Stimulated activated CD4-positive, alpha-beta T cell treated with anti-CD3 and anti-CD28 coated beads, Interleukin-4, amount 100 ng/mL, for 48 hours (primary cell): ENCODE measurements around the gene TUBAL3.
A peak's percentile ranks its signal among the peaks of the same experiment; 100 is the strongest.

Experiments used
- DNase-seq, 2 donors: peaks; one replicate each; pipeline ENCODE4 v3.0.0-alpha.2; 2020; ENCODE audit warnings: low read depth in 2 of 2

TUBAL3 gene

GRCh38 chr10:5404208-5405041, at the start of gene TUBAL3:
Gene TUBAL3 (minus strand): TSS chr10:5404828. CDS start chr10:5404792, 36 bp downstream.
- no peak for DNase-seq

GRCh38 chr10:5453749-5454489, 49.3 kb upstream of the TUBAL3 start:
- DNase-seq = no peak

GRCh38 chr10:5450605-5451384, 46.2 kb upstream of the TUBAL3 start:
- DNase-seq = no peak

DNA sequence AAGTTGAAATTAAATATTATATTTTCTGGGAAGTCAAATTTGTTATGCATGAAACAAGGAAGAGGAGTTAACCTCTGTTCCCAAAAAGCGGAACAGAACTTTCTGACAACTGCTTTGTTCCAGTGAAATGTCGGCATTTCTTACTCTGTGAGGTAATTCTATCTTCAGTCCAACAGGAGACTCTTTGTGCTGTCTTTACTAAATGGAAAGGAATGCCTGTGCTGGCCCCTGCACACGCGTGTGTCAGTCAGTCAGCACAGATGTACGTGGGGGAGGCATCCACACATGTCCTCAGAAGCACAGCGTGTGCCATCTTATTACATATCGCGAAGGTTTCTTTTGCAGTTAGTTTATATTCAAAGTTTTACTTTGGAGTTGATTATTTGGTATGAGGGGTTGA, 45.2 kb upstream of the TUBAL3 start:
- DNase-seq = no peak

GRCh38 chr10:5449227-5449626, 44.6 kb upstream of the TUBAL3 start:
- no peak for DNase-seq

DNA sequence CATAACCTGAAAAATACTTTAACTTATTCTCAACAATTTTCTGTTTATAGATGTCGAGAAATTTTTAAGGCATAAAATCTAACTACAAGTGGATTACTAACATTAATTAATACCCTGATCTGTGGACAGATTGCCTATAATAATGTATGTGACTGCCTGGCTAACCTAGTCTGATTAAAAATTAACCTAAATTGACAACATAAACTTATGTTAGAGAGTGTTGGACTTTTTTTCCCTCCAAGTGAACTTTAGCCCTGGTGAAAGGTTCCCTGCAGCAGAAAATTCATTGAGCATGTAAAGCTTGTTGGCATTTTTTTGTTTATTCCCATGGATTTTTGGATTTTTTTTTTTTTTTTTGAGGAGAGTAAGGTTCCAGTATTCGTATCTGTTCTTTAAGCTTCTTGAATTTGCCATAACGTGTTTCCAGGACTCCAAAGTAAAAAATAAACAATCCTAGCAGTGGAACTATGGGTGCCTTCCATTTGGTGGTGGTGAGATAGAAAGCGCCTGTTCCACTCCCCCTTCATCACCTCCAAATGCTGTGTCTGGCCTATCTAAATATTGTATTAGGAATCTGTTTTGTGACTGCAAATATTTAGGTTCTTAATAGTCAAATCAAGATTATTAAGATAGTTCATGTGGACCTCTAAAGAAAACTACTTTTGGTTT, 43.8 kb upstream of the TUBAL3 start:
- no peak for DNase-seq

GRCh38 chr10:5447611-5448071, 43.0 kb upstream of the TUBAL3 start:
- no peak for DNase-seq

- DNase-seq = no peak
These were observed 42.4 kb upstream of the TUBAL3 start for GRCh38 chr10:5447056-5447455.

DNA sequence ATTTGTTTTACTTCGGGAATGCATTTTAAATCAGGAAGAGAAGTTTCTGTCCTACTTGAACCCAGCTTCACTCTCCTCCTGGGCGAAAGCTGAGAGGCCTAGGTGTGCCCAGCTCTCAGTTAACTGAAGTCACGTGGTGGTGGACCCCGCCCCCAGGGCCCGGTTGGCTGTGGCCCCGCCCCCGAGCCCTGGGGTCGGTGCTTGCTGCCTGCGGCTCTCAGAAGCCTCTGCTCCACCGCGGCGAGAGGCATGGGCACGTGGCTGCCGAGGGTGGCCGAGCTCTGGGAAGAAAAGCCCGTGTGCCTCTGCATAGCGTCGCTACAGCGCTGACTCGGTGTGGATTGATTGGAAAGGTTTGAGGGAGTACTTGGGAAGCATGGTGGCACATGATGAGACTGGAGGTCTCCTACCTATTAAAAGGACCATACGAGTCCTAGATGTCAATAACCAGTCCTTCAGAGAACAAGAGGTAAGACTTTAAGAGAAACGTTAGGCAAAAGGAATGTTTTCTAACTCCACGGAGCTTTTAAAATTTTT, 41.8 kb upstream of the TUBAL3 start:
- DNase-seq = peak; percentile 63 to 76

DNA sequence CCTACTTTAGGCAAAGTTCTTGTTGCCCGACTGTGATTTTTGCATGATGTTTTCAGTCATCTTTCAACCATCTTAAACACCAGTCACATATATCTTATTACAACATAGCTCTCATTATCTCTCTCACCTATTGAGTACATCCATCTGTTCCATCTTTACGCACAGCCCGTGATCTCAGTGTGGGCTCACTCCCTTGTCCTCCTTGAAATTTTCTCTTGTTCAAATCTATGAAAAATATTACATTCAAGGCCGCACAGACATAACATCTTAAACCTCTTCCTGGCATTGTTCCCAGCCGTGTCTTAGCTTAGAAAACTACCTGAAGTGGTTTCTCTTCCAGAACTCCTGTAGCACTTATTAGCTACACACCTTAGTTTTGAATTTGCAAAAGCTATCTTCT, 40.4 kb upstream of the TUBAL3 start:
- DNase-seq = no peak

- DNase-seq = no peak
These were observed 38.8 kb upstream of the TUBAL3 start for GRCh38 chr10:5443429-5443828.

- no peak for DNase-seq
These were observed 38.4 kb upstream of the TUBAL3 start for GRCh38 chr10:5442990-5443370.

- DNase-seq = no peak
These were observed 37.7 kb upstream of the TUBAL3 start for GRCh38 chr10:5442065-5442989.

DNA sequence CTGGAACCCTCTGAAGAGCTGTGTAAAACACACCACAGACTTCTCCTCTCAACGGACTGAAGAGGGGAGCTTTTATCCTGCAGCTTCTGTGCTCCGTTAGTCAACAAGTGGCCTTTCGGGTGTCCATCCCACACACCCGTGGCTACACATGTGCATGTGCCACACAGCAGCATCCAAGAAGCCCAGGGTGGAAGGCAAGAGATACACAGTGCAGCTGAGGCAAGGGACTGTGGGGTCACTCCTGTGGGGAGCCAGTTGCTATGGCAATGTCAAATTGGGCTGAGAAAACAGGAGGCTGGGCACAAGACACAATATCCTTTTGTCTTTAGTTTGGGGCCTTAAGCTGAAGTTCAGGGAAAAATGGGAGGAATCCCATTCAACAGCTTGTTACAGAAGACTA, 36.5 kb upstream of the TUBAL3 start:
- DNase-seq = no peak

DNA sequence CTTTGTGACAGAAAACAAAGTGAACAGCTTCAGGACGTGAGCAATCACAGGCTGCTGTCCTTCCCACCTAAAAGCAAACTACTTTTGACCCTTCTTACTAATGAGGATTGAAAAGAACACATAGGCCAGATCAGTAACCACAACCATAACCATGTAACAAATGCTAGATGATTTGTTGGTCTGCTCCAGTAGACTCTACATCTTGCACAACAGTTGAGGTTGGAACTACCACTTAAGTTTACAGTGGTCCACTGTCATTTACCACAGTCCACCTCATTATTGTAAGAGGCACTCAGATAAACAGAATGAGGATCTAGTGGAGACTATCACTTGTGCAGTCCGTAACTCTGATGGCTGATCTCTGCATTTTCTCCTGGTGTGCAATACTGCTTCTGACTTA, 35.6 kb upstream of the TUBAL3 start:
- DNase-seq = no peak

- no peak for DNase-seq
These were observed 30.7 kb upstream of the TUBAL3 start for GRCh38 chr10:5435328-5435727.

- no peak for DNase-seq
These were observed 29.6 kb upstream of the TUBAL3 start for GRCh38 chr10:5434017-5434753.

DNA sequence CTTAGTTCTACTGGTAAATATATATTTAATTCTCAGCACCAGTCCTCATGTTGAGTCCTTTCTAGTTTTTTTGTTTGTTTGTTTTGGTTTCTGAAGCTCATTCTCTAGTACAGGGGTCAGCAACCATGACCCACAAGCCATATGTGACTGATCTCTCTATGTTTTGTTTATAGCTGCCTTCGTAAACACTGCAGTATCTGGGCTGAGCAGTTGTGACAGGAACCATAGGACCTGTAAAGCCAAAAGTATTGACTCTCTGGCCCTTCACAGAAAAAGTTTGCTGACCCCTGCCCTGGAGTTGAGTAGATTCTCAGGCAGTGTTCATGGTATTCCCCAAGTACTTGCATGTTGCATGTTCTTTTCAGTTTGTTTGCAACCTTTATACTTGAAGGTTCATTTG, 28.6 kb upstream of the TUBAL3 start:
- no peak for DNase-seq

- DNase-seq = no peak
These were observed 23.5 kb upstream of the TUBAL3 start for GRCh38 chr10:5428133-5428532.

DNA sequence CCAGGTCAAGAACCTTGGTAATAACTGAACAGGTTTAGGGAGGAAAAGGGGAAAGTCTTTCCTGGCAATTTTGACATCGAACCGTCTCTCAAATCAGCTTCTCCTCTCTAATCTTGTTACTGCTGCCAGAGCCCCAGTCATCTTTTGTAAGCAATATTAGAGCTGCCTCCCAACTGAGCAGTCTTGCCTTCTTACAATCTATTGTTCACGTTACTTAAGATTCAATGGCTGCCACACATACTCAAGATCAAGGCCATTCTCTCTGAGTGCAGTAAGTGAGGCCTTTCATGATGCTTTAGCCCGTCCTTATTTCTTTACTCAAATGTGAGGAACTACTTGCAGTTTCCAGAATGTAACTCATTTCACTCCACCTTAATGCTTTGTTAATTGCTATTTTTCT, 20.1 kb upstream of the TUBAL3 start:
- DNase-seq = no peak
